ENCODE measurements around the gene SMAD4.
"Not testable (repeated sequence)": the region's sequence is repeated elsewhere in the genome, so short reads cannot be mapped to it uniquely, and the experiment has no call there.

The SMAD4 gene

GRCh38 chr18:50989711-50990110, 40.3 kb upstream of the SMAD4 start:
- DNase-seq (ENCODE audit: extremely low read depth, low read depth): no peak
- H3K4me3 ChIP-seq (replicated peaks; ENCODE audit: low read depth, low read length): no peak overlapping the region
- TF ChIP-seq, protein P1, sequence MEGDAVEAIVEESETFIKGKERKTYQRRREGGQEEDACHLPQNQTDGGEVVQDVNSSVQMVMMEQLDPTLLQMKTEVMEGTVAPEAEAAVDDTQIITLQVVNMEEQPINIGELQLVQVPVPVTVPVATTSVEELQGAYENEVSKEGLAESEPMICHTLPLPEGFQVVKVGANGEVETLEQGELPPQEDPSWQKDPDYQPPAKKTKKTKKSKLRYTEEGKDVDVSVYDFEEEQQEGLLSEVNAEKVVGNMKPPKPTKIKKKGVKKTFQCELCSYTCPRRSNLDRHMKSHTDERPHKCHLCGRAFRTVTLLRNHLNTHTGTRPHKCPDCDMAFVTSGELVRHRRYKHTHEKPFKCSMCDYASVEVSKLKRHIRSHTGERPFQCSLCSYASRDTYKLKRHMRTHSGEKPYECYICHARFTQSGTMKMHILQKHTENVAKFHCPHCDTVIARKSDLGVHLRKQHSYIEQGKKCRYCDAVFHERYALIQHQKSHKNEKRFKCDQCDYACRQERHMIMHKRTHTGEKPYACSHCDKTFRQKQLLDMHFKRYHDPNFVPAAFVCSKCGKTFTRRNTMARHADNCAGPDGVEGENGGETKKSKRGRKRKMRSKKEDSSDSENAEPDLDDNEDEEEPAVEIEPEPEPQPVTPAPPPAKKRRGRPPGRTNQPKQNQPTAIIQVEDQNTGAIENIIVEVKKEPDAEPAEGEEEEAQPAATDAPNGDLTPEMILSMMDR (IDR thresholded peaks at IDR 0.05; ENCODE audit: low read depth, low read length, missing control alignments): no peak

- TF ChIP-seq, protein P1 (IDR thresholded peaks at IDR 0.05; ENCODE audit: low read depth, low read length, missing control alignments): no peak
- no peak for DNase-seq (ENCODE audit: extremely low read depth, low read depth)
- H3K4me3 ChIP-seq (replicated peaks; ENCODE audit: low read depth, low read length): no peak overlapping the region
Observed at GRCh38 chr18:50992351-50992762, 37.7 kb upstream of the SMAD4 start.

- no peak overlapping the region for H3K4me3 ChIP-seq (replicated peaks; ENCODE audit: low read depth, low read length)
- no peak for DNase-seq (ENCODE audit: extremely low read depth, low read depth)
- TF ChIP-seq, protein P1 (IDR thresholded peaks at IDR 0.05; ENCODE audit: low read depth, low read length, missing control alignments): no peak
Observed at GRCh38 chr18:50994031-50994430, 36.0 kb upstream of the SMAD4 start.

- H3K4me3 ChIP-seq (replicated peaks; ENCODE audit: low read depth, low read length); DNase-seq (ENCODE audit: extremely low read depth, low read depth): not testable (repeated sequence)
Observed at GRCh38 chr18:51003174-51003573, 26.8 kb upstream of the SMAD4 start.

- H3K4me3 ChIP-seq (replicated peaks; ENCODE audit: low read depth, low read length): no peak overlapping the region
- DNase-seq (ENCODE audit: extremely low read depth, low read depth): no peak
- TF ChIP-seq, protein P1 (IDR thresholded peaks at IDR 0.05; ENCODE audit: low read depth, low read length, missing control alignments): no peak
Observed at GRCh38 chr18:51006061-51006818, 23.8 kb upstream of the SMAD4 start.

GRCh38 chr18:51006948-51007789, 22.8 kb upstream of the SMAD4 start:
- TF ChIP-seq, protein P1 (IDR thresholded peaks at IDR 0.05; ENCODE audit: low read depth, low read length, missing control alignments): no peak
- DNase-seq (ENCODE audit: extremely low read depth, low read depth): no peak
- H3K4me3 ChIP-seq (replicated peaks; ENCODE audit: low read depth, low read length): no peak overlapping the region

DNA sequence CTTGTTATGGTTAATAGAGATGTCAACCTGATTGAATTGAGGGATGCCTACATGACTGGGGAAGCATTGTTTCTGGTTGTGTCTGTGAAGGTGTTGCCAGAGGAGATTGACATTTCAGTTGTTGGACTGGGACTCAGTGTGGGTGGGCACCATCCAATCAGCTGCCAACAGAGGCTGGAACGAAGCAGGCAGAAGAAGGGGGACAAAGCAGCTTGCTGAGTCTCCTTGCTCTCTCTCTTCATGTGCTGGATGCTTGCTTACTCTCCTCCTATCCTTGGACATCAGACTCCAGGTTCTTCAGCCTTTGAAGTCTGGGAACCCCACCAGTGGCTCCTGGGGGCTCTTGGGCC, 22.2 kb upstream of the SMAD4 start:
- no peak for DNase-seq (ENCODE audit: extremely low read depth, low read depth)
- TF ChIP-seq, protein P1 (IDR thresholded peaks at IDR 0.05; ENCODE audit: low read depth, low read length, missing control alignments): no peak
- H3K4me3 ChIP-seq (replicated peaks; ENCODE audit: low read depth, low read length): no peak overlapping the region
